Effector CD8-positive, alpha-beta T cell (primary cell): ENCODE results near the gene PEX3.
"Not testable (repeated sequence)": the region's sequence is repeated elsewhere in the genome, so short reads cannot be mapped to it uniquely, and the experiment has no call there.

Experiments
- DNase-seq: peaks from one replicate; lab custom pipeline; 2025; lab: John Stamatoyannopoulos, UW

PEX3 gene

DNA sequence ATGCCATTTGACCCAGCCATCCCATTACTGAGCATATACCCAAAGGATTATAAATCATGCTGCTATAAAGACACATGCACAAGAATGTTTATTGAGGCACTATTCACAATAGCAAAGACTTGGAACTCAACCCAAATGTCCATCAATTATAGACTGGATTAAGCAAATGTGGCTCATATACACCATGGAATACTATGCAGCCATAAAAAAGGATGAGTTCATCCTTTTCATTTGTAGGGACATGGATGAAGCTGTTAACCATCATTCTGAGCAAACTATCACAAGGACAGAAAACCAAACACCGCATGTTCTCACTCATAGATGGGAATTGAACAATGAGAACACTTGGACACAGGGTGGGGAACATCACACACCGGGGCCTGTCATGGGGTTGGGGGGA lies 2.7 kb upstream of the PEX3 start:
- not testable (repeated sequence) for DNase-seq

GRCh38 chr6:143449082-143449713 lies 1.4 kb upstream of the PEX3 start:
- DNase-seq = no peak

- DNase-seq = peak; percentile 46
These were observed 722 bp upstream of the PEX3 start for GRCh38 chr6:143449714-143450452.

GRCh38 chr6:143451531-143451930 lies 926 bp downstream of the PEX3 start:
- no peak for DNase-seq

DNA sequence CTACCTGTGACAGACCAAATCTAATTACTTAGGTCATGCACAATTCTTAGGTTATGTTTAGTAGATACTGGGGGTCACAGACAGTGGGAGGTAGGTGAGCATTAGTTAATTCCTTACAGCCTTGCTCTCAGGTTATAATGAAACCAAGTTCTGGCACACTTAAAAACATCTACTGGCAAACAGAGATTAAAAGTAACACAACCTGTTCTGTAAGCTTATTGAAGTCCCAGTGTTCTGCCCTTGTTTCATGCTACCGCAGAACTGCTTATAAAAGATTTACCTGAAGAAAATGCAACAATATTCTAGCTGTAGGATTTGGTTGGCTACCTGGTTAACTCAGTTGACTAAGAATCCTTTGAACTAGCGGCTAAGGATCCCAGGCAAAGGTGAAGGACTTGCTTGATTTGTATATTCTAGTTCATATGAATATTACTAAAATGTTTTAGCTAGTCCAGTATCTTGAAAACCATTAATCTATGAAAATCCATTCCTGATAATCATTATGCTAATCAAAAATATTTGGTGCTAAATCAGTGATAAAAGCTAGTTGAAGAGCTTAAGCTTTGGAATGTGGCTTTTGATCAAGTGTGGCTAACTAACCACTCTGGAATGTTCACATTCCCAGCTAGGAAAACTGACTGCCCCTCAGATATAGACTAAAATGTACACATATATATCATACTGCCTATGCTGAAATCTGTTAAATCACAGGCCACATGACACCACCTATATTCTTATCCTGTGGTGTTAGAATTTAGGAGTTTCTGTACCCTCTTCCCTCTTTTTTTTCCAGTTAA lies 7.2 kb downstream of the PEX3 start:
- DNase-seq = no peak

DNA sequence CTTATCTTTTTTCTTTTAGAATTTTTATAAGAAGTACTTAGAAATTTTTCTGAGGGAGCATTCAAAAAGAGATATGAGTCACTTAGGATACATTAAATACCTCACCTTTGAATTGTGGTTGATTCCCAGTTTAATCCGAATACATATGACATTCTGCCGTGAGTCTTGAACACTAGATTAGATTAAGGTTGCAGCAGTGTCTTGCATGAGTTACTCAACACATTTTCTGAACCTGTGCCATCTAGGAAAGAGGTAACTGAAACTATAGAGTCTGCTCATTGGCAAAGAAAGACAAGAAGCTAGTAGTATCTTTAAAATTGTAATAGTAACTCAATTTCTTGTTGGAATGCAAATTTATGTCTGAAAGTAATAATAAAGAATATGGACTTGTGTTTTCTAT lies 14.9 kb downstream of the PEX3 start:
- DNase-seq = no peak

DNA sequence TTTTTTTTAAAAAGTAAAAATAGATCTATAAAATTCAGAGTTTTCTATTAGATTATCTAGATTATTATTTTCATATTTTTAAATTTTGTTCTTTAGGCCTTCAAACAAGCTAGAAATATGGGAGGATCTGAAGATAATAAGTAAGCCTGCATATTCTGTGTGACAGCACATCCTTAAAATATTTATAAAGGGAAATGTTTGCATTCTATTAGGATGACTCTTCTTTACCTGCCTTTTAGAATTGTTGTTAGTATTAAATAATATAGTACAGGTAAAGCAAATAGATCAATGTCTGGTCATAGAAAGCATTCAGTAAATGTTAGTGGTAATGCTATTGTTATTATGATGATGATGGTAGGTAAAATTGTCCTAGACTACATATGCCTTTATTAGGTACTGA lies 17.4 kb downstream of the PEX3 start:
- DNase-seq = no peak

DNA sequence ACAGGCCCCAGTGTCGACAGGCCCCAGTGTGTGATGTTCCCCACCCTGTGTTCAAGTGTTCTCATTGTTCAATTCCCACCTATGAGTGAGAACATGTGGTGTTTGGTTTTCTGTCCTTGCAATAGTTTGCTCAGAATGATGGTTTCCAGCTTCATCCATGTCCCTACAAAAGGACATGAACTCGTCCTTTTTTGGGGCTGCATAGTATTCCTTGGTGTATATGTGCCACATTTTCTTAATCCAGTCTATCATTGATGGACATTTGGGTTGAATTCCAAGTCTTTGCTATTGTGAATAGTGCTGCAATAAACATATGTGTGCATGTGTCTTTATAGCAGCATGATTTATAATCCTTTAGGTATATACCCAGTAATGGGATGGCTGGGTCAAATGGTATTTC lies 18.2 kb downstream of the PEX3 start:
- not testable (repeated sequence) for DNase-seq

DNA sequence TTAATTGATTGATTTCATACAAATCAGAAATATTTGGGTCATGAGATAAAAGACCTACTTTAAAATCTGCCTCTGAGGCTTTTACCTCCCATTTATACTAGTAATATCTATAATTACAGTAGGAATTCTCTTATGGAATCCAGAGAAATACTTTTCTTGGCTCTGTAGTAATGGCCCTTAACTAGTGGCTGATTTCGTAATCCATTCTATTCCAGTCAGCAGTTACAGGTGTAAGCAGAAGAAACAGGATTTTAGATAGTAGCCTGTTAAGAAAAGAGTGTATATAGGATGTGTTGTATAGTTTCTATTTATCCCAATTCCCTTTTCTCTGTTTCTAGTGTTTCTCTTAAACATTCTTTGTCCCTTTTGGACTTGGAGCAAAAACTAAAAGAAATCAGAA lies 21.2 kb downstream of the PEX3 start:
- DNase-seq = no peak

DNA sequence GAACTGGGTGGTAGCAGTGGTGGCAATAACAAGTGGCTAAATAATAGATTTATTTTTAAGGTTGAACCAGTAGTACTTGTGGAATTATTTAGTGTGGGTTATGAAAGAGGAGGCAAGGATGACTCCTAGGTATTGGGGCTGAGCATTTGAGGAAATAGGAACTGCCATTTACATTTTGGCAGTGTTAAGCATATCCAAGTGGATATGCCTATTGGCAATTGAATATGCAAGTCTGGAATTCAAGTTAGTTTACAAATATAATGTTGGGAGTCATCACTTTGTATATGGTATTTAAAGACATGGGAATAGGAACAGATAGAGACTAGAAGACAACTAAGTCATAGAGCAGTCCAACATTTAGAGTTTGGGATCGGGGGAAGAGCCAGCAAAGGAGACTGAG lies 25.9 kb downstream of the PEX3 start:
- DNase-seq = no peak

- DNase-seq = no peak
These were observed 28.0 kb downstream of the PEX3 start for GRCh38 chr6:143478479-143479062.

DNA sequence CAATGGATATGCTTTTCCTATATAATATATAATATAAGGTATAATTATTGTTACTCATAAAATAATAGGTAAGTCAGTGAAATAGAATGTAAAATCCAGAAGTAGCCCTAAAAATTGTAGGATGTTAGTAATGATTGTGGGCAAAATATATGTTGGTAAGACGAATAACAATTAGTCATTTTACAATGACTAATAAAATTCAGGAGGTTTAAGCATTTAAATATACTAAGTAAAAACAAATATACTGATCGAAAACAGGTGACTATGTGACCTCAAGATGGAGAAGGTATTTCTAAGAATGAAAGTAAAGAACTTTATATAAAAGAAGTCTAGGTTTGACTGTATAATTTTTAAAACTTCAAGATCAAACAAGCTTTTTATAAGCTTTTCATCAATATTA lies 32.0 kb downstream of the PEX3 start:
- no peak for DNase-seq

DNA sequence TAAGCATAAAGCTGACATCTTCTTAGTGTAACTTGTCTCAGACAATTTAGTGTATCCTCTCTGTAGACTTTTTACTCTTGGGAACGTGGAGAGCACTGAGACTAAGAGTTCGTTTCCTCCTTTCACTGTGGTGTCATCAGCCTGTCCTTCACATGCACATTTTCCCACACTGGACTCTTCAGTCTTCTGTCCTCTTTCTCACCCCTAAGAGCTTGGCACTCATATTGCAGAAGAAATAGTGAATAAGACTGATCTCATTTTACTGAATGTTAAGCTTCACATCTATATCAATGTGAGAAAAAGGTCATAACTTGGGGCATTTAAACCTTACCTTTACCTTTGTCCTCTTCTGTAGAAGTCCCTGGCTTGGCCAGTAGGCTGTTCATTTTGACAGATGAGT lies 35.4 kb downstream of the PEX3 start:
- DNase-seq = no peak

DNA sequence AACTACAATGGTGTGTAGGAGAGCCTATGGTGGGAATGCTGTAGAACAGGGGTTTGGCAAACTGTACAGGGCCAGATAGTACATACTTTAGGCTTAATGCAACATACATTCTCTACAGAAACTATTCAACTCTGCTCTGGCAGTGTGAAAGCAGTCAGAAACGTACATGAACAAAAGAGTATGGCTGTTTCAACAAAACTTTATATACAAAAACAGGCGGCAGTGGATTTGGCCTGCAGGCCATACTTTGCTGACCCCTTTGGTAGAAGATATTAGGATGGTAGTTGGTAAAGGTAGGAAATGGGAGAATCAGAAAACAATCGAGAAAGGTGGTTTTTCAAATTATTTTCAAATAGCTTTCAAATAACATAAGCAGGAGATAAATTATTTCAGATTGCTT lies 36.1 kb downstream of the PEX3 start:
- no peak for DNase-seq

- no peak for DNase-seq
These were observed 39.6 kb downstream of the PEX3 start for GRCh38 chr6:143490244-143490643.

DNA sequence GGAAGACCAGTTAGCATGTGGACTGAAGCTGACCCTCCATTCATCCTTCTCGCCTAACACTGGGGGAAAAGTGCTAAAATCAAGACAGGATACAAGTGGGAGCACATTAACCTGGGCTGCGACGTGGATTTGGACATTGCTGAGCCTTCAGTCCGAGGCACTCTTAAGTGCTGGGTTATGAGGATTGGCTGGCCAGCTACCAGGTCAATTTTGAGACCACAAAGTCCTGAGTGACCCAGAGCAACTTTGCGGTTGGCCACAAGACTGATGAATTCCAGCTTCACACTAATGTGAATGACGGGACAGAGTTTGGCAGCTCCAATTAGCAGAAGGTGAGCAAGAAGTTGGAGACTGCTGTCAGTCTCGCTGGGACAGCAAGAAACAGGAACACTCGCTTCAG lies 40.2 kb downstream of the PEX3 start:
- no peak for DNase-seq

DNA sequence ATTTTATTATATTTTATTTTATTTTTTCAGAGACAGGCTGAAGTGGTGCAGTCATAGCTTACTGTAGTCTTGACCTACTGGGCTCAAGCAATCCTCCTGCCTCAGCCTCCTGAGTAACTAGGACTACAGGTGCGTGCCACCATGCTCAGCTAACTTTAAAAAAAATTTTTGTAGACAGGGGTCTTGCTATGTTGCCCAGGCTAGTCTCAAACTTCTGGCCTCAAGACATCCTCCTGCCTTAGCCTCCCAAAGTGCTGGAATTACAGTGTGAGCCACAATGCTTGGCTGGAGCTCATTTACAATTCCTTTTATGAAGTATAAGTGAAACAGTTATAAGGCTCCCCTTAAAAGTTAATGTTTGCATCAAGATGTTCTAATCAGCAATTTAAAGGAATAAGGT lies 46.4 kb downstream of the PEX3 start:
- no peak for DNase-seq

GRCh38 chr6:143498428-143498827 lies 47.8 kb downstream of the PEX3 start:
- DNase-seq = no peak

DNA sequence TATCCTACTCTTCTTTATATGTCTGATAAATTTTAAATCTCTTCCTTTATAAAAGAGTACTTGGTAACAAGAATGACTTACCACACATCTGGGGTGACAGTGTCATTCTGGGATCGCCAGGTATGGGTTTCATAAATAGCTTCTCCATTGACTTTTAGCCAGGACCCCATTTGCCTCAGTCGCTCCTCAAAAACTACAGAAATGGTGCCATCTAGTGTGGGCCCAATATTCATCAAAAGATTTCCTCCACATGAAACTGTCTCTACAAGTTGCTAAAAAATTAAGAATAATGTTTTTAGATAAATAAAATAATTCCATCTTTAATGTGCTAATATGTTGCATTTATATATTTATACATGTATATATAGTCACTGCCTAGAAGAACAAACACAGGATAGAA lies 51.2 kb downstream of the PEX3 start:
- no peak for DNase-seq

DNA sequence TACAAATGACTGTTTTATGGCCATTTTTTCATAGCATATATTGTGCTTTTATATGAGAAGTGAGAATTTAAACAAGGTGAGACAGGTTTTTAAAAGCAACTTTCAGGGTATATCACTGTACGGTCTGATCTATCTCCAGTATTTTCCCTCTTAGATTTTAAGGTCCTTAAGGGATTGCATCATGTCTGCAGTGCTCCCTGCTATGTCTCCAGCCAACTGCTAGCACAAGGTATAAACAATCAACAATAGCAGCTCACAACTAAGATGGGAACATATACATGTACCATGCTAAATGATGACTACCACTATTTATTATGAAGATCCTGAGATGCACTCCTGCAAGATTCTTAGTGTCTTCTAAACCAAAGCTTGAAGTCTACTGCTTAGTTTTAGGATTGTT lies 53.8 kb downstream of the PEX3 start:
- no peak for DNase-seq

DNA sequence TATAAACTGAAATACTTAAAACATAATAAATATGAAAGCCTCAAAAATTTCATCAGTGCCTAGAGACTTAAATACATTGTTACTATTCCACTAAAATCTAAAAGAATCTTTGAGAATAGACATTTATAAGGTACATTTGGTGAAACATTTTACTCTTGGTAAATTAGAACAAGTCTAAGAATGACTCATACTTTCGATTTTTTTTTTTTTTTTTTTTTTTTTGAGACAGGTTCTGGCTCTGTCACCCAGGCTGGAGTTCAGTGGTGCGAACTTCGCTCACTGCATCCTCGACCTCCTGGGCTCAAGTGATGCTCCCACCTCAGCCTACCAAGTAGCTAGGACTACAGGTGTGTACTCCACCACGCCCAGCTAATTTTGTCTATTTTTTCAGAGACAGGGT lies 54.5 kb downstream of the PEX3 start:
- no peak for DNase-seq

DNA sequence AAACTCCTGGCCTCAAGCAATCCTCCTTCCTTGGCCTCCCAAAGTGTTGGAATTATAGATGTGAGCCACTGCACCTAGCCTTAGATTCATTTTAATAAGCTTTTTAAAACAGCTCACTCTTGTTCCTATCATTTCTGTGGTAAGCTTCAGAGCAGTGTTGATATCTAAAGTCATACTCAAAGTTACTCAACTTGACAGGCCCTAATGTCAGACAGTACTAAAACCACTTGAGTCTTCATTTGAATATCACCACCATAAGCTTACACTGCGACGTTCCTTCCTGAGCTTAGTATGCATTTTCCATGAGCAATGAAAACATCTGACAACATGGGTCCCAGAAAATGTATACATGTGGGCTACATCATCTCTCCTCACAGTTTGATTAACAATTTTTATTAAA lies 54.9 kb downstream of the PEX3 start:
- no peak for DNase-seq

GRCh38 chr6:143506199-143506598 lies 55.6 kb downstream of the PEX3 start:
- DNase-seq = no peak
